ENCODE measurements around the gene DBNL.

DNA sequence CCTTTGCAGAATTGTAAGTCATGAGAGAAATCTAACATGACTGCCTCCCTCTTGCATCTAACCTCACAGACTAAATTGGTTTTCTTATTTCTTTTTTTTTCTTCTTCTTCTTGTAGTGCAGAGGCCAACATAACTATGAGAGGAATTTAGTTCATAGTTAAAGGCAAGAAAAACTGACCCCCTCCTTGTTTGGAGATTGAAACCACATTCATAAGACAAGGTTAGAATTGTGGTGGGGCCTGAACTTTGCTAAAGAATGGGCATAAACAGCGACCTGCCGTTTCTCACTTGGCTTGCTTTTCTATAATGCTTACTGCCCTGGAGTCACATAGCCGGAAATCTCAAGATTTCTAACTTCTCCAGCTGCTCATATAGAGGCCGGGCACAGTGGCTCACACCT lies 40.2 kb downstream of the DBNL start:
- TF ChIP-seq, protein P1, sequence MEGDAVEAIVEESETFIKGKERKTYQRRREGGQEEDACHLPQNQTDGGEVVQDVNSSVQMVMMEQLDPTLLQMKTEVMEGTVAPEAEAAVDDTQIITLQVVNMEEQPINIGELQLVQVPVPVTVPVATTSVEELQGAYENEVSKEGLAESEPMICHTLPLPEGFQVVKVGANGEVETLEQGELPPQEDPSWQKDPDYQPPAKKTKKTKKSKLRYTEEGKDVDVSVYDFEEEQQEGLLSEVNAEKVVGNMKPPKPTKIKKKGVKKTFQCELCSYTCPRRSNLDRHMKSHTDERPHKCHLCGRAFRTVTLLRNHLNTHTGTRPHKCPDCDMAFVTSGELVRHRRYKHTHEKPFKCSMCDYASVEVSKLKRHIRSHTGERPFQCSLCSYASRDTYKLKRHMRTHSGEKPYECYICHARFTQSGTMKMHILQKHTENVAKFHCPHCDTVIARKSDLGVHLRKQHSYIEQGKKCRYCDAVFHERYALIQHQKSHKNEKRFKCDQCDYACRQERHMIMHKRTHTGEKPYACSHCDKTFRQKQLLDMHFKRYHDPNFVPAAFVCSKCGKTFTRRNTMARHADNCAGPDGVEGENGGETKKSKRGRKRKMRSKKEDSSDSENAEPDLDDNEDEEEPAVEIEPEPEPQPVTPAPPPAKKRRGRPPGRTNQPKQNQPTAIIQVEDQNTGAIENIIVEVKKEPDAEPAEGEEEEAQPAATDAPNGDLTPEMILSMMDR (IDR thresholded peaks at IDR 0.05), result no peak
- no peak for TF ChIP-seq POLR2A (IDR thresholded peaks at IDR 0.05)
